HCT116 (cell line): Measurements from ENCODE around the gene PACS2. TPM values are rescaled to one million over a fixed set of nuclear protein-coding genes. Genes with fewer than 3 reads are reported as not detected.

Experiments
- ATAC-seq: fragments of 200-7000 bp; cut with Tn5 transposase; 2 replicates; pipeline ENCODE4 v1.9.1; 2020; ENCODE audit warnings: mild to moderate bottlenecking, moderate library complexity
- BruUV-seq: library from RNA; stranded (reverse); fragments of 400-500 nt; replicated peaks from 2 replicates; lab custom pipeline; 2021; lab: Mats Ljungman, UMichigan
- CTCF ChIA-PET: fragments of 300-600 bp; sonication (Branson Sonifier 250); formaldehyde crosslinking; loops from one replicate; lab custom pipeline; 2021; ENCODE audit warnings: antibody characterized with exemption; lab: Charles Lee
- POLR2A ChIA-PET: fragments of 300-600, 350-600 bp; sonication (Branson Sonifier 250); formaldehyde crosslinking; loops from one replicate; lab custom pipeline; 2021; ENCODE audit warnings: antibody characterized with exemption; lab: Charles Lee
- RAD21 ChIA-PET, 2 experiments: fragments of 300-600 bp; sonication (Branson Sonifier 250); formaldehyde crosslinking; loops; one replicate each; lab custom pipeline; 2023; ENCODE audit warnings: low total read pairs in 2 of 2; ENCODE audit not compliant: uncharacterized antibody in 2 of 2, unreplicated experiment in 2 of 2, low non-redundant PET in 1 of 2; lab: Charles Lee
- DNase-seq: peaks from one replicate; pipeline ENCODE4 v3.0.0-alpha.2; 2010; ENCODE audit warnings: low read depth, low spot score
- H2AFZ ChIP-seq: fragments of 200-600 bp; shearing (Covaris generic), sonication (generic); 2 replicates; pipeline ENCODE4 v1.6.1; 2017; ENCODE audit warnings: low read depth, mixed run types, mixed read lengths, antibody characterized with exemption, low read length; ENCODE audit not compliant: poor library complexity, severe bottlenecking
- H3K27ac ChIP-seq: 2 replicates; pipeline ENCODE4 v1.5.1; 2012; ENCODE audit warnings: low read depth, low read length
- H3K27me3 ChIP-seq: fragments of 200-600 bp; sonication (generic); 2 replicates; pipeline ENCODE4 v1.6.1; 2016; ENCODE audit warnings: mixed run types, low read length, mixed read lengths; ENCODE audit not compliant: insufficient read depth
- H3K36me3 ChIP-seq, 2 experiments: fragments of 200-500 bp in 1 of 2; fragments of 200-600 bp in 1 of 2; sonication (Bioruptor generic) in 1 of 2; sonication (generic) in 1 of 2; 2 replicates each; pipeline versions ENCODE4 v1.5.1 to v1.6.1; 2014 to 2016; ENCODE audit warnings: low read length in 2 of 2, inconsistent platforms in 1 of 2, mixed read lengths in 1 of 2, mixed run types in 1 of 2; ENCODE audit not compliant: insufficient read depth in 2 of 2, control insufficient read depth in 1 of 2
- H3K4me1 ChIP-seq, 2 experiments: fragments of 200-600 bp in 1 of 2; sonication (generic) in 1 of 2; 2 replicates each; pipeline versions ENCODE4 v1.5.1 to v1.6.1; 2012 to 2017; ENCODE audit warnings: low read length in 2 of 2, inconsistent platforms in 1 of 2, mild to moderate bottlenecking in 1 of 2, mixed read lengths in 1 of 2, mixed run types in 1 of 2, moderate library complexity in 1 of 2; ENCODE audit not compliant: insufficient read depth in 2 of 2, control insufficient read depth in 1 of 2
- H3K4me2 ChIP-seq: fragments of 200-600 bp; sonication (generic); 2 replicates; pipeline ENCODE4 v1.6.1; 2017; ENCODE audit warnings: mixed run types, low read length, mixed read lengths
- H3K4me3 ChIP-seq, 2 experiments: fragments of 200-600 bp in 1 of 2; sonication (generic) in 1 of 2; replicated peaks in 1 of 2; 2 replicates each; pipeline ENCODE4 v1.5.1; 2011 to 2016; ENCODE audit warnings: low read length in 2 of 2, control low read depth in 1 of 2, low read depth in 1 of 2, mild to moderate bottlenecking in 1 of 2, mixed read lengths in 1 of 2, mixed run types in 1 of 2
- H3K79me2 ChIP-seq: fragments of 200-600 bp; sonication (generic); 2 replicates; pipeline ENCODE4 v1.6.1; 2017; ENCODE audit warnings: mild to moderate bottlenecking, mixed run types, low read length, moderate library complexity, mixed read lengths; ENCODE audit not compliant: insufficient read depth
- H3K9ac ChIP-seq: fragments of 200-600 bp; sonication (generic); 2 replicates; pipeline ENCODE4 v1.6.1; 2016; ENCODE audit warnings: low read length, mixed read lengths
- H3K9me2 ChIP-seq: fragments of 200-600 bp; sonication (generic), shearing (Covaris generic); 2 replicates; pipeline ENCODE4 v1.6.1; 2017; ENCODE audit warnings: mixed run types, mild to moderate bottlenecking, moderate library complexity; ENCODE audit not compliant: insufficient read depth
- H3K9me3 ChIP-seq, 2 experiments: fragments of 200-500 bp in 1 of 2; fragments of 200-600 bp in 1 of 2; sonication (Bioruptor generic) in 1 of 2; sonication (generic) in 1 of 2; 2 replicates each; pipeline ENCODE4 v1.6.1; 2014 to 2017; ENCODE audit warnings: low read length in 2 of 2, mixed read lengths in 2 of 2, inconsistent platforms in 1 of 2, low read depth in 1 of 2, mild to moderate bottlenecking in 1 of 2, mixed run types in 1 of 2, moderate library complexity in 1 of 2; ENCODE audit not compliant: control insufficient read depth in 1 of 2, insufficient read depth in 1 of 2
- H4K20me1 ChIP-seq: fragments of 200-600 bp; sonication (generic), shearing (Covaris generic); 2 replicates; pipeline ENCODE4 v1.6.1; 2017; ENCODE audit warnings: mixed run types, mild to moderate bottlenecking, moderate library complexity; ENCODE audit not compliant: insufficient read depth
- ATF3 ChIP-seq: IDR thresholded peaks from 2 replicates; pipeline ENCODE4 v1.6.1; 2012
- CBX3 ChIP-seq: IDR thresholded peaks from 2 replicates; pipeline ENCODE4 v1.6.1; 2012; ENCODE audit warnings: low read depth
- CEBPB ChIP-seq: IDR thresholded peaks from 2 replicates; pipeline ENCODE4 v1.6.1; 2012; ENCODE audit warnings: low read depth
- CTCF ChIP-seq, 3 experiments: fragments of 200-600 bp in 1 of 3; sonication (generic) in 1 of 3; IDR thresholded peaks in 2 of 3; conservative IDR thresholded peaks in 1 of 3; 2 replicates each; pipeline ENCODE4 v1.5.1; 2012 to 2017; ENCODE audit warnings: low read depth in 2 of 3, low read length in 2 of 3, antibody characterized with exemption in 1 of 3, borderline replicate concordance in 1 of 3, control low read depth in 1 of 3, mild to moderate bottlenecking in 1 of 3, mixed read lengths in 1 of 3, mixed run types in 1 of 3, moderate library complexity in 1 of 3; ENCODE audit not compliant: insufficient read depth in 1 of 3
- ELF1 ChIP-seq: IDR thresholded peaks from 2 replicates; pipeline ENCODE4 v1.6.1; 2012; ENCODE audit warnings: low read depth, borderline replicate concordance
- FOSL1 ChIP-seq: IDR thresholded peaks from 2 replicates; pipeline ENCODE4 v1.6.1; 2012; ENCODE audit warnings: low read depth
- JUND ChIP-seq: IDR thresholded peaks from 2 replicates; pipeline ENCODE4 v1.6.1; 2012
- MAX ChIP-seq: IDR thresholded peaks from 2 replicates; pipeline ENCODE4 v1.6.1; 2012
- POLR2A ChIP-seq: IDR thresholded peaks from 2 replicates; pipeline ENCODE4 v1.7.0; 2011; ENCODE audit warnings: borderline replicate concordance; ENCODE audit not compliant: insufficient read depth, insufficient read length; ENCODE audit errors: extremely low read depth
- POLR2AphosphoS5 ChIP-seq: IDR thresholded peaks from 2 replicates; pipeline ENCODE4 v1.6.1; 2011; ENCODE audit warnings: mild to moderate bottlenecking, low read depth, low read length, moderate library complexity
- RAD21 ChIP-seq: IDR thresholded peaks from 2 replicates; pipeline ENCODE4 v1.6.1; 2012; ENCODE audit warnings: low read depth, mild to moderate bottlenecking
- REST ChIP-seq: IDR thresholded peaks from 2 replicates; pipeline ENCODE4 v1.6.1; 2012; ENCODE audit warnings: low read depth
- SIN3A ChIP-seq: IDR thresholded peaks from 2 replicates; pipeline ENCODE4 v1.6.1; 2012; ENCODE audit warnings: low read depth
- SP1 ChIP-seq: IDR thresholded peaks from 2 replicates; pipeline ENCODE4 v1.6.1; 2012; ENCODE audit warnings: low read depth
- SRF ChIP-seq: IDR thresholded peaks from 2 replicates; pipeline ENCODE4 v1.6.1; 2012; ENCODE audit warnings: low read depth
- TCF7L2 ChIP-seq: IDR thresholded peaks from 2 replicates; pipeline ENCODE4 v1.7.0; 2011; ENCODE audit warnings: borderline replicate concordance, inconsistent platforms; ENCODE audit not compliant: insufficient read depth, insufficient read length; ENCODE audit errors: extremely low read depth
- YY1 ChIP-seq: IDR thresholded peaks from 2 replicates; pipeline ENCODE4 v1.6.1; 2011; ENCODE audit warnings: low read length, low read depth, moderate library complexity, mild to moderate bottlenecking; ENCODE audit not compliant: insufficient replicate concordance; ENCODE audit errors: extremely low read depth
- ZBTB33 ChIP-seq: IDR thresholded peaks from 2 replicates; pipeline ENCODE4 v1.6.1; 2011; ENCODE audit warnings: mild to moderate bottlenecking, low read length, moderate library complexity; ENCODE audit not compliant: insufficient replicate concordance; ENCODE audit errors: extremely low read depth
- ZNF274 ChIP-seq: fragments of 200-500 bp; sonication (Bioruptor generic); IDR thresholded peaks from 2 replicates; pipeline ENCODE4 v1.6.1; 2014; ENCODE audit warnings: mild to moderate bottlenecking, low read depth, low read length, inconsistent platforms
- intact Hi-C: fragments of 100-400 bp; cut with micrococcal nuclease; formaldehyde crosslinking; loops from 2 replicates; pipeline ENCODE4 v1.10.0; 2022
- total RNA-seq: library from RNA; stranded (reverse); gene quantifications from one replicate; pipeline ENCODE4 v1.2.1, GENCODE V29; 2021; ENCODE audit not compliant: unreplicated experiment

Gene PACS2
- total RNA-seq, 1 experiment from 2014 or later = 75.5 TPM

- intact Hi-C loops = no loop called here
- Histone ChIP-seq H3K27me3 (no peaks in the 10 kb centered on the region), H3K9me2 (no peaks in the 10 kb centered on the region), H3K27ac (no peak overlapping the region), H3K9me3 (no peaks in the 10 kb centered on the region), H3K36me3 (no peaks in the 10 kb centered on the region; a peak in 1 of 4 replicates), H3K4me2 (no peak overlapping the region), H3K4me1 (peaks cover 4 to 5% of the 10 kb centered on the region in 2 experiments; a peak in 2 of 4 replicates), H3K79me2 (no peaks in the 10 kb centered on the region), H2AFZ (no peak overlapping the region), H3K9ac (no peak overlapping the region), H4K20me1 (no peaks in the 10 kb centered on the region), H3K4me3 (no peak overlapping the region)
- CTCF ChIA-PET = no interaction called here
- POLR2A ChIA-PET = no interaction called here
- TF ChIP-seq SIN3A = no peak
- no peak for TF ChIP-seq ZBTB33
- no peak for TF ChIP-seq ELF1
- TF ChIP-seq CBX3 = no peak
- no peak for TF ChIP-seq SRF
- no peak for TF ChIP-seq MAX
- TF ChIP-seq CTCF (IDR thresholded peaks at IDR 0.05 in 2 of 3, conservative IDR thresholded peaks at IDR 0.05 in 1 of 3; ENCODE audit: borderline replicate concordance in 1 of 3, insufficient read depth in 1 of 3, low read depth in 2 of 3, low read length in 2 of 3) = no peak
- TF ChIP-seq CEBPB = no peak
- TF ChIP-seq TCF7L2 = no peak
- TF ChIP-seq REST = no peak
- TF ChIP-seq ATF3 = no peak
- TF ChIP-seq RAD21 = no peak
- no peak for TF ChIP-seq POLR2A
- TF ChIP-seq SP1 = no peak
- TF ChIP-seq ZNF274 = no peak
- TF ChIP-seq JUND = no peak
- TF ChIP-seq FOSL1 = no peak
- TF ChIP-seq POLR2AphosphoS5 = no peak
- TF ChIP-seq YY1 = no peak
- no peak for ATAC-seq
- BruUV-seq = no TSS peak
- RAD21 ChIA-PET = no interaction called here
- no peak for DNase-seq
Observed at GRCh38 chr14:105355850-105356604, 41.5 kb downstream of the PACS2 start.
